Spleen (tissue), 7 donors: Measurements from ENCODE around the gene SPRED3.

Experiments used
- POLR2A ChIP-seq, 3 donors: fragments of 450-650 bp; IDR thresholded peaks; one replicate each; pipeline ENCODE4 v1.5.1; 2017; ENCODE audit warnings: antibody characterized with exemption in 3 of 3, mild to moderate bottlenecking in 1 of 3
- TF ChIP-seq, protein P1 (sequence below), 11 experiments: fragments of 200-600 bp in 7 of 11; fragments of 450-650 bp in 4 of 11; sonication (generic) in 4 of 11; IDR thresholded peaks in 8 of 11; conservative IDR thresholded peaks in 3 of 11; 1 replicate in 7 of 11; 2 replicates in 4 of 11; pipeline versions ENCODE4 v1.4.0 to v1.8.0; 2016 to 2021; ENCODE audit warnings: antibody characterized with exemption in 11 of 11, inconsistent platforms in 4 of 11, mild to moderate bottlenecking in 1 of 11
- donor health status: DM: no; HTN: no; CAD: no; lungs with moderate emphysema.
- donor health status: DM: no; HTN: no; CAD: no.
- donor health status: DM: no; HTN: no; CAD: no.

DNA sequence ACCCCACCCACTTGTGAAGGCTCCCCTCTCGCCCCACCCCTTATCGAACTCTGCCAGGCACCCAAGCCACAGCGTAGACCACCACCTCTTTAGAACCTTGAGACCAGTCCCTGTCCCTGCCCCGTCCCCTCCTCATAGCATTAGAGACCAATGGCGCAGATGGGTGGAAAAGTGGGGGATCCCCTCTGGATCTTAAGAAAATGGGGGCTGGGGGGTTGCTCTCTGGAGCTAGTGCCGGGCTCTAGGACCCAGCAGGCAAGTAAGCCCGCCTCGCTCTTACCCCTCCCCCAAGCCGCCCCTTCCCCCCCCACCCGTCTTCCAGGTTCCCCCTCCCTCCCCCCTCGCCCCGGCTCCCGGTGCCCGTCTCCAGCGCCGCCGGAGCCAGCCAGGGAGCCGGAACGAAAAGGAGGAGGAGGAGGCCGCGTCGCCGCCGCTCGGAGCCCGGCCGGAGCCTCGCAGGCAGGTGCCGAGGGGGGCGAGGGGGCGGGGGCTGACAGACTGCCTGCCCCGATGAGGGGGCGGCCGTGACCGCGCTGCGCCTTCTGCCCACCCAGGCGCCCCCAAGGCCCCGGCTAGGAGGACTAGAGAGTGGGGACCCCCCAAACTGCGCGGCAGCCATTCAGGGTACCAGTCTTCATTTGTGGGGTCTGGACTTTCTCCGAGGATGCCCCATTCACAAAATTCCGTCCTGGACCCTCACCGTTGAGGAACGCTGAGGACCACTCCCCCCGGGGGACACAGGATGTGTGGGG, at the start of gene SPRED3:
- TF ChIP-seq POLR2A (IDR thresholded peaks at IDR 0.05): no peak
- TF ChIP-seq, protein P1, sequence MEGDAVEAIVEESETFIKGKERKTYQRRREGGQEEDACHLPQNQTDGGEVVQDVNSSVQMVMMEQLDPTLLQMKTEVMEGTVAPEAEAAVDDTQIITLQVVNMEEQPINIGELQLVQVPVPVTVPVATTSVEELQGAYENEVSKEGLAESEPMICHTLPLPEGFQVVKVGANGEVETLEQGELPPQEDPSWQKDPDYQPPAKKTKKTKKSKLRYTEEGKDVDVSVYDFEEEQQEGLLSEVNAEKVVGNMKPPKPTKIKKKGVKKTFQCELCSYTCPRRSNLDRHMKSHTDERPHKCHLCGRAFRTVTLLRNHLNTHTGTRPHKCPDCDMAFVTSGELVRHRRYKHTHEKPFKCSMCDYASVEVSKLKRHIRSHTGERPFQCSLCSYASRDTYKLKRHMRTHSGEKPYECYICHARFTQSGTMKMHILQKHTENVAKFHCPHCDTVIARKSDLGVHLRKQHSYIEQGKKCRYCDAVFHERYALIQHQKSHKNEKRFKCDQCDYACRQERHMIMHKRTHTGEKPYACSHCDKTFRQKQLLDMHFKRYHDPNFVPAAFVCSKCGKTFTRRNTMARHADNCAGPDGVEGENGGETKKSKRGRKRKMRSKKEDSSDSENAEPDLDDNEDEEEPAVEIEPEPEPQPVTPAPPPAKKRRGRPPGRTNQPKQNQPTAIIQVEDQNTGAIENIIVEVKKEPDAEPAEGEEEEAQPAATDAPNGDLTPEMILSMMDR (IDR thresholded peaks at IDR 0.05 in 8 of 11, conservative IDR thresholded peaks at IDR 0.05 in 3 of 11): no peak
